ENCODE results near the gene PRTN3.

DNA sequence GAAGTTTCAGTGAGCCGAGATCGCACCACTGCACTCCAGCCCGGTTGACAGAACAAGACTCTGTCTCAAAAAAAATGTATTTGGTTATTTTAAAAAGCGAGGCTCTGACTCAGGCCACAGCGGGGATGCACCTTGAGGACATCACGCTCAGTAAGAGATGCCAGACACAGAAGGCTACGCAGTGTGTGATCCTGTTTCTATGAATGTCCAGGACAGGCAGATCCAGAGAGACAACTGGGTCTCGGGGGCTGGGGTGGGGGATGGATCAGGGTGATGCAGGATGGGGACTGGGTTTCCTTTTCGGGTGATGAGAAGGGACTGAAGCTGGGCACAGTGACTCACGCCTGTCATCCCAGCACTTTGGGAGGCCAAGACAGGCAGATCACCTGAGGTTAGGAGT lies 46.8 kb downstream of the PRTN3 start:
- TF ChIP-seq POLR2AphosphoS5 (IDR thresholded peaks at IDR 0.05; ENCODE audit: low read depth, low read length) (no peak), FOSL1 (IDR thresholded peaks at IDR 0.05; ENCODE audit: low read depth) (no peak), POLR2A (IDR thresholded peaks at IDR 0.05; ENCODE audit: borderline replicate concordance, extremely low read depth, insufficient read depth, insufficient read length) (no peak), CEBPB (IDR thresholded peaks at IDR 0.05; ENCODE audit: low read depth) (no peak), SP1 (IDR thresholded peaks at IDR 0.05; ENCODE audit: low read depth) (no peak)
- TF ChIP-seq, protein P1, sequence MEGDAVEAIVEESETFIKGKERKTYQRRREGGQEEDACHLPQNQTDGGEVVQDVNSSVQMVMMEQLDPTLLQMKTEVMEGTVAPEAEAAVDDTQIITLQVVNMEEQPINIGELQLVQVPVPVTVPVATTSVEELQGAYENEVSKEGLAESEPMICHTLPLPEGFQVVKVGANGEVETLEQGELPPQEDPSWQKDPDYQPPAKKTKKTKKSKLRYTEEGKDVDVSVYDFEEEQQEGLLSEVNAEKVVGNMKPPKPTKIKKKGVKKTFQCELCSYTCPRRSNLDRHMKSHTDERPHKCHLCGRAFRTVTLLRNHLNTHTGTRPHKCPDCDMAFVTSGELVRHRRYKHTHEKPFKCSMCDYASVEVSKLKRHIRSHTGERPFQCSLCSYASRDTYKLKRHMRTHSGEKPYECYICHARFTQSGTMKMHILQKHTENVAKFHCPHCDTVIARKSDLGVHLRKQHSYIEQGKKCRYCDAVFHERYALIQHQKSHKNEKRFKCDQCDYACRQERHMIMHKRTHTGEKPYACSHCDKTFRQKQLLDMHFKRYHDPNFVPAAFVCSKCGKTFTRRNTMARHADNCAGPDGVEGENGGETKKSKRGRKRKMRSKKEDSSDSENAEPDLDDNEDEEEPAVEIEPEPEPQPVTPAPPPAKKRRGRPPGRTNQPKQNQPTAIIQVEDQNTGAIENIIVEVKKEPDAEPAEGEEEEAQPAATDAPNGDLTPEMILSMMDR (IDR thresholded peaks at IDR 0.05 in 2 of 3, conservative IDR thresholded peaks at IDR 0.05 in 1 of 3; ENCODE audit: borderline replicate concordance in 1 of 3, insufficient read depth in 1 of 3, low read depth in 2 of 3, low read length in 2 of 3) = no peak
- TF ChIP-seq, protein P2, sequence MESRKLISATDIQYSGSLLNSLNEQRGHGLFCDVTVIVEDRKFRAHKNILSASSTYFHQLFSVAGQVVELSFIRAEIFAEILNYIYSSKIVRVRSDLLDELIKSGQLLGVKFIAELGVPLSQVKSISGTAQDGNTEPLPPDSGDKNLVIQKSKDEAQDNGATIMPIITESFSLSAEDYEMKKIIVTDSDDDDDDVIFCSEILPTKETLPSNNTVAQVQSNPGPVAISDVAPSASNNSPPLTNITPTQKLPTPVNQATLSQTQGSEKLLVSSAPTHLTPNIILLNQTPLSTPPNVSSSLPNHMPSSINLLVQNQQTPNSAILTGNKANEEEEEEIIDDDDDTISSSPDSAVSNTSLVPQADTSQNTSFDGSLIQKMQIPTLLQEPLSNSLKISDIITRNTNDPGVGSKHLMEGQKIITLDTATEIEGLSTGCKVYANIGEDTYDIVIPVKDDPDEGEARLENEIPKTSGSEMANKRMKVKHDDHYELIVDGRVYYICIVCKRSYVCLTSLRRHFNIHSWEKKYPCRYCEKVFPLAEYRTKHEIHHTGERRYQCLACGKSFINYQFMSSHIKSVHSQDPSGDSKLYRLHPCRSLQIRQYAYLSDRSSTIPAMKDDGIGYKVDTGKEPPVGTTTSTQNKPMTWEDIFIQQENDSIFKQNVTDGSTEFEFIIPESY (IDR thresholded peaks at IDR 0.05; ENCODE audit: extremely low read depth, insufficient replicate concordance, low read length) = no peak

All from HCT116 (cell line).